Measurements from ENCODE around the gene PGC.

- TF ChIP-seq YY1 (IDR thresholded peaks at IDR 0.05; ENCODE audit: low read depth) (no peak), EZH2phosphoT487 (IDR thresholded peaks at IDR 0.05; ENCODE audit: borderline replicate concordance, low read depth) (no peak), RAD21 (IDR thresholded peaks at IDR 0.05; ENCODE audit: low read length) (no peak), TAF1 (IDR thresholded peaks at IDR 0.05; ENCODE audit: borderline replicate concordance, low read depth, low read length) (no peak), MXI1 (IDR thresholded peaks at IDR 0.05; ENCODE audit: low read depth, low read length) (no peak)
- TF ChIP-seq, protein P1, sequence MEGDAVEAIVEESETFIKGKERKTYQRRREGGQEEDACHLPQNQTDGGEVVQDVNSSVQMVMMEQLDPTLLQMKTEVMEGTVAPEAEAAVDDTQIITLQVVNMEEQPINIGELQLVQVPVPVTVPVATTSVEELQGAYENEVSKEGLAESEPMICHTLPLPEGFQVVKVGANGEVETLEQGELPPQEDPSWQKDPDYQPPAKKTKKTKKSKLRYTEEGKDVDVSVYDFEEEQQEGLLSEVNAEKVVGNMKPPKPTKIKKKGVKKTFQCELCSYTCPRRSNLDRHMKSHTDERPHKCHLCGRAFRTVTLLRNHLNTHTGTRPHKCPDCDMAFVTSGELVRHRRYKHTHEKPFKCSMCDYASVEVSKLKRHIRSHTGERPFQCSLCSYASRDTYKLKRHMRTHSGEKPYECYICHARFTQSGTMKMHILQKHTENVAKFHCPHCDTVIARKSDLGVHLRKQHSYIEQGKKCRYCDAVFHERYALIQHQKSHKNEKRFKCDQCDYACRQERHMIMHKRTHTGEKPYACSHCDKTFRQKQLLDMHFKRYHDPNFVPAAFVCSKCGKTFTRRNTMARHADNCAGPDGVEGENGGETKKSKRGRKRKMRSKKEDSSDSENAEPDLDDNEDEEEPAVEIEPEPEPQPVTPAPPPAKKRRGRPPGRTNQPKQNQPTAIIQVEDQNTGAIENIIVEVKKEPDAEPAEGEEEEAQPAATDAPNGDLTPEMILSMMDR (IDR thresholded peaks at IDR 0.05) = no peak
- TF ChIP-seq, protein P2, sequence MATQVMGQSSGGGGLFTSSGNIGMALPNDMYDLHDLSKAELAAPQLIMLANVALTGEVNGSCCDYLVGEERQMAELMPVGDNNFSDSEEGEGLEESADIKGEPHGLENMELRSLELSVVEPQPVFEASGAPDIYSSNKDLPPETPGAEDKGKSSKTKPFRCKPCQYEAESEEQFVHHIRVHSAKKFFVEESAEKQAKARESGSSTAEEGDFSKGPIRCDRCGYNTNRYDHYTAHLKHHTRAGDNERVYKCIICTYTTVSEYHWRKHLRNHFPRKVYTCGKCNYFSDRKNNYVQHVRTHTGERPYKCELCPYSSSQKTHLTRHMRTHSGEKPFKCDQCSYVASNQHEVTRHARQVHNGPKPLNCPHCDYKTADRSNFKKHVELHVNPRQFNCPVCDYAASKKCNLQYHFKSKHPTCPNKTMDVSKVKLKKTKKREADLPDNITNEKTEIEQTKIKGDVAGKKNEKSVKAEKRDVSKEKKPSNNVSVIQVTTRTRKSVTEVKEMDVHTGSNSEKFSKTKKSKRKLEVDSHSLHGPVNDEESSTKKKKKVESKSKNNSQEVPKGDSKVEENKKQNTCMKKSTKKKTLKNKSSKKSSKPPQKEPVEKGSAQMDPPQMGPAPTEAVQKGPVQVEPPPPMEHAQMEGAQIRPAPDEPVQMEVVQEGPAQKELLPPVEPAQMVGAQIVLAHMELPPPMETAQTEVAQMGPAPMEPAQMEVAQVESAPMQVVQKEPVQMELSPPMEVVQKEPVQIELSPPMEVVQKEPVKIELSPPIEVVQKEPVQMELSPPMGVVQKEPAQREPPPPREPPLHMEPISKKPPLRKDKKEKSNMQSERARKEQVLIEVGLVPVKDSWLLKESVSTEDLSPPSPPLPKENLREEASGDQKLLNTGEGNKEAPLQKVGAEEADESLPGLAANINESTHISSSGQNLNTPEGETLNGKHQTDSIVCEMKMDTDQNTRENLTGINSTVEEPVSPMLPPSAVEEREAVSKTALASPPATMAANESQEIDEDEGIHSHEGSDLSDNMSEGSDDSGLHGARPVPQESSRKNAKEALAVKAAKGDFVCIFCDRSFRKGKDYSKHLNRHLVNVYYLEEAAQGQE (IDR thresholded peaks at IDR 0.05; ENCODE audit: low read depth, low read length) = no peak
These were observed 43.2 kb downstream of the PGC start for GRCh38 chr6:41704028-41704427.
